Body of pancreas (tissue), 4 donors: Measurements from ENCODE around the gene BLVRA. TPM values are rescaled to one million over a fixed set of nuclear protein-coding genes. Genes with fewer than 3 reads are reported as not detected.
"Not testable (repeated sequence)": the region's sequence is repeated elsewhere in the genome, so short reads cannot be mapped to it uniquely, and the experiment has no call there.

ENCODE experiments used
- ATAC-seq: fragments of 150-250 bp; one replicate; pipeline ENCODE4 v1.9.1; 2016
- DNase-seq, 4 donors: peaks; one replicate each; pipeline ENCODE4 v3.0.0-alpha.2; 2019
- H3K27ac ChIP-seq, 4 donors: fragments of 200-600 bp; sonication (generic); 1 replicate in 3 of 4; 2 replicates in 1 of 4; pipeline versions ENCODE4 v1.5.1 to v1.6.1; 2016 to 2019; ENCODE audit warnings: mild to moderate bottlenecking in 1 of 4, mixed read lengths in 1 of 4, moderate library complexity in 1 of 4
- H3K27me3 ChIP-seq, 2 donors: fragments of 200-600 bp; sonication (generic); one replicate each; pipeline ENCODE4 v1.6.0; 2016; ENCODE audit warnings: mild to moderate bottlenecking in 1 of 2
- H3K36me3 ChIP-seq, 2 donors: fragments of 200-600 bp; sonication (generic); replicated peaks in 1 of 2; 2 replicates each; pipeline ENCODE4 v1.5.1; 2016; ENCODE audit warnings: low read depth in 2 of 2; ENCODE audit not compliant: insufficient read depth in 1 of 2
- H3K4me1 ChIP-seq: fragments of 200-600 bp; sonication (generic); one replicate; pipeline ENCODE4 v1.6.0; 2016
- H3K4me3 ChIP-seq, 2 donors: fragments of 200-600 bp; sonication (generic); 1 replicate in 1 of 2; 2 replicates in 1 of 2; pipeline ENCODE4 v1.5.1; 2016 to 2019
- H3K9me3 ChIP-seq, 3 donors: fragments of 200-600 bp; sonication (generic); 1 replicate in 2 of 3; 2 replicates in 1 of 3; pipeline ENCODE4 v1.5.1; 2016
- CTCF ChIP-seq, 7 experiments: fragments of 450-650 bp in 4 of 7; fragments of 200-600 bp in 3 of 7; sonication (generic) in 3 of 7; IDR thresholded peaks; one replicate each; pipeline ENCODE4 v1.5.1; 2016 to 2019; ENCODE audit warnings: antibody characterized with exemption in 7 of 7
- POLR2A ChIP-seq, 3 donors: fragments of 450-650 bp; IDR thresholded peaks; one replicate each; pipeline ENCODE4 v1.6.1; 2016; ENCODE audit warnings: antibody characterized with exemption in 3 of 3, mild to moderate bottlenecking in 2 of 3
- WGBS, 2 donors: methylation state at CpG; one replicate each; pipeline ENCODE4 v1.1.5; 2017; 5-methylcytosine and 5-hydroxymethylcytosine counted together
- intact Hi-C: fragments of 100-400 bp; cut with DNase I; formaldehyde crosslinking; loops from one replicate; pipeline ENCODE4 v1.15.1; 2023
- total RNA-seq, 2 donors: library from RNA; depleted of rRNA; stranded (reverse); fragments of >200 nt; gene quantifications; one replicate each; pipeline ENCODE4 v1.1.0, GENCODE V29; 2016

BLVRA gene
- total RNA-seq, 2 donors from 2014 or later, result 4.6 to 25.2 TPM

- Histone ChIP-seq H3K9me3 (no peaks in the 10 kb centered on the region), H3K4me3 (no peak overlapping the region), H3K4me1 (peaks cover 42% of the 10 kb centered on the region), H3K27ac (no peak overlapping the region), H3K27me3 (no peaks in the 10 kb centered on the region), H3K36me3 (no peaks in the 10 kb centered on the region)
- ATAC-seq (no peak), DNase-seq (no peak)
- WGBS, 2 donors, result 15 to 18% methylated on average over 1 of the region's 1 CpG
- intact Hi-C loops, result no loop called here
- no peak for TF ChIP-seq POLR2A (IDR thresholded peaks at IDR 0.05)
Observed at GRCh38 chr7:43727494-43727893, 31.0 kb upstream of the BLVRA start.

GRCh38 chr7:43729214-43729923, 29.1 kb upstream of the BLVRA start, which contains the start of gene COA1:
TSS of gene COA1 (minus strand) at chr7:43729523. CDS start at chr7:43648614, 80,909 bp downstream.
- Histone ChIP-seq H3K9me3 (no peaks in the 10 kb centered on the region), H3K27ac (peak within 1 kb of the TSS; percentile 71 to 90 (median 80)), H3K27me3 (no peaks in the 10 kb centered on the region), H3K4me1 (peaks cover 37% of the 10 kb centered on the region), H3K36me3 (no peaks in the 10 kb centered on the region), H3K4me3 (peak within 1 kb of the TSS; percentile 72 to 74)
- peak; percentile 85 to 89 (median 87) for DNase-seq
- TF ChIP-seq CTCF (IDR thresholded peaks at IDR 0.05) (peak in 3 of 7 experiments; percentile 35 to 45 (median 40)), POLR2A (IDR thresholded peaks at IDR 0.05) (peak; percentile 37 to 87 (median 79))
- ATAC-seq, result peak; percentile 98
- whole genome bisulfite sequencing, 2 donors, result 0 to 1% methylated on average over 50 to 66 of the region's 66 CpGs
- intact Hi-C loops, result no loop called here

GRCh38 chr7:43729924-43730248, 28.6 kb upstream of the BLVRA start:
- TF ChIP-seq CTCF (IDR thresholded peaks at IDR 0.05) (no peak), POLR2A (IDR thresholded peaks at IDR 0.05) (no peak)
- Histone ChIP-seq H3K9me3 (no peaks in the 10 kb centered on the region), H3K27me3 (no peaks in the 10 kb centered on the region), H3K4me1 (peaks cover 32% of the 10 kb centered on the region), H3K27ac (peak overlapping the region; percentile 71 to 90 (median 80)), H3K4me3 (peak overlapping the region; percentile 72 to 74), H3K36me3 (no peaks in the 10 kb centered on the region)
- WGBS, 2 donors, result 6 to 10% methylated on average over 4 of the region's 4 CpGs
- ATAC-seq, result peak; percentile 39
- intact Hi-C loops, result no loop called here
- DNase-seq, result no peak

- ATAC-seq, H3K27me3 ChIP-seq, H3K36me3 ChIP-seq, H3K9me3 ChIP-seq, H3K27ac ChIP-seq, DNase-seq, intact Hi-C loops, H3K4me3 ChIP-seq: not testable (repeated sequence)
- 67 to 83% methylated on average over 3 of the region's 3 CpGs for WGBS, 2 donors
- H3K4me1 ChIP-seq, result peaks cover 26% of the 10 kb centered on the region
Observed at GRCh38 chr7:43731494-43731893, 27.0 kb upstream of the BLVRA start.

GRCh38 chr7:43734575-43735332, 23.7 kb upstream of the BLVRA start:
- H3K9me3 ChIP-seq, DNase-seq, H3K27me3 ChIP-seq, intact Hi-C loops, H3K36me3 ChIP-seq, H3K4me1 ChIP-seq, H3K27ac ChIP-seq, ATAC-seq, H3K4me3 ChIP-seq: not testable (repeated sequence)
- 70 to 77% methylated on average over 18 of the region's 18 CpGs for WGBS, 2 donors

- intact Hi-C loops, result no loop called here
- no peak overlapping the region for H3K4me3 ChIP-seq
- H3K27ac ChIP-seq, result peak overlapping the region in 1 of 4 donors; percentile 28
- H3K9me3 ChIP-seq, result no peaks in the 10 kb centered on the region
- WGBS, 2 donors, result 95 to 100% methylated on average over 1 of the region's 1 CpG
- DNase-seq (no peak), ATAC-seq (no peak)
- H3K27me3 ChIP-seq, result no peaks in the 10 kb centered on the region
- TF ChIP-seq POLR2A (IDR thresholded peaks at IDR 0.05), result no peak
- no peak for TF ChIP-seq CTCF (IDR thresholded peaks at IDR 0.05)
- H3K36me3 ChIP-seq, result no peaks in the 10 kb centered on the region
- peaks cover under 1% of the 10 kb centered on the region for H3K4me1 ChIP-seq
Observed at GRCh38 chr7:43735403-43735801, 23.1 kb upstream of the BLVRA start.
